ENCODE results near the gene LPAR2.

- TF ChIP-seq, protein P1, sequence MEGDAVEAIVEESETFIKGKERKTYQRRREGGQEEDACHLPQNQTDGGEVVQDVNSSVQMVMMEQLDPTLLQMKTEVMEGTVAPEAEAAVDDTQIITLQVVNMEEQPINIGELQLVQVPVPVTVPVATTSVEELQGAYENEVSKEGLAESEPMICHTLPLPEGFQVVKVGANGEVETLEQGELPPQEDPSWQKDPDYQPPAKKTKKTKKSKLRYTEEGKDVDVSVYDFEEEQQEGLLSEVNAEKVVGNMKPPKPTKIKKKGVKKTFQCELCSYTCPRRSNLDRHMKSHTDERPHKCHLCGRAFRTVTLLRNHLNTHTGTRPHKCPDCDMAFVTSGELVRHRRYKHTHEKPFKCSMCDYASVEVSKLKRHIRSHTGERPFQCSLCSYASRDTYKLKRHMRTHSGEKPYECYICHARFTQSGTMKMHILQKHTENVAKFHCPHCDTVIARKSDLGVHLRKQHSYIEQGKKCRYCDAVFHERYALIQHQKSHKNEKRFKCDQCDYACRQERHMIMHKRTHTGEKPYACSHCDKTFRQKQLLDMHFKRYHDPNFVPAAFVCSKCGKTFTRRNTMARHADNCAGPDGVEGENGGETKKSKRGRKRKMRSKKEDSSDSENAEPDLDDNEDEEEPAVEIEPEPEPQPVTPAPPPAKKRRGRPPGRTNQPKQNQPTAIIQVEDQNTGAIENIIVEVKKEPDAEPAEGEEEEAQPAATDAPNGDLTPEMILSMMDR (IDR thresholded peaks at IDR 0.05) = no peak
- no peak for TF ChIP-seq CHD2 (IDR thresholded peaks at IDR 0.05; ENCODE audit: low read length, partially characterized antibody)
- no peak for TF ChIP-seq JUN (IDR thresholded peaks at IDR 0.05)
- no peak for TF ChIP-seq BHLHE40 (IDR thresholded peaks at IDR 0.05; ENCODE audit: low read depth, low read length)
- TF ChIP-seq CBX8 (IDR thresholded peaks at IDR 0.05) = no peak
Measured at GRCh38 chr19:19642506-19643157, 14.6 kb upstream of the LPAR2 start.

Data from A549 (cell line).